Glomerular endothelial cell (primary cell): Measurements from ENCODE around the gene SLC6A18. TPM values are rescaled to one million over a fixed set of nuclear protein-coding genes. Genes with fewer than 3 reads are reported as not detected.
"Not testable (repeated sequence)": the region's sequence is repeated elsewhere in the genome, so short reads cannot be mapped to it uniquely, and the experiment has no call there.

ENCODE experiments used
- DNase-seq: peaks from one replicate; pipeline ENCODE4 v3.0.0-alpha.2; 2011; ENCODE audit warnings: low read depth, low spot score; ENCODE audit errors: extremely low read depth
- total RNA-seq: library from RNA; depleted of rRNA; stranded (reverse); fragments of >200 nt; gene quantifications from 2 replicates; pipeline ENCODE4 v1.2.3, GENCODE V29; 2015

Gene SLC6A18
- total RNA-seq, 1 donor from 2014 or later, result not detected

- no peak for DNase-seq
These were observed 2.9 kb downstream of the SLC6A18 start for GRCh38 chr5:1228120-1228519.

DNA sequence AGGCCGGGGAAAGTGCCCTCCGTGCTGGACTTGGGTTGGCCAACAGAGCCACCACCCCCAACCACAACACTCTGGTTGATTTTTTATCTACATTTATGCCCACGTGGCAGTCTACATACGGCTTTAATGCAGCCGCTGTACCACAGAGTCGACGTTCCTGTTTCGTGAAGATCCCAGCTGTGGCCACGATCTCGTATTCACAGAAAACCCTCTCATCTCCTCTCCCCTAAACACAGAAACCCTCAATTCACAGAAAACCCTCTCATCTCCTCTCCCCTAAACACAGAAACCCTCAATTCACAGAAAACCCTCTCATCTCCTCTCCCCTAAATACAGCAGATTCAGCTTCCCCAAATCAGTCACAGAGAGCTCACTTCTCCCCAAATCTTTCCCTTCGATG, 3.8 kb downstream of the SLC6A18 start:
- DNase-seq, result not testable (repeated sequence)

GRCh38 chr5:1229822-1230221, 4.6 kb downstream of the SLC6A18 start:
- no peak for DNase-seq

DNA sequence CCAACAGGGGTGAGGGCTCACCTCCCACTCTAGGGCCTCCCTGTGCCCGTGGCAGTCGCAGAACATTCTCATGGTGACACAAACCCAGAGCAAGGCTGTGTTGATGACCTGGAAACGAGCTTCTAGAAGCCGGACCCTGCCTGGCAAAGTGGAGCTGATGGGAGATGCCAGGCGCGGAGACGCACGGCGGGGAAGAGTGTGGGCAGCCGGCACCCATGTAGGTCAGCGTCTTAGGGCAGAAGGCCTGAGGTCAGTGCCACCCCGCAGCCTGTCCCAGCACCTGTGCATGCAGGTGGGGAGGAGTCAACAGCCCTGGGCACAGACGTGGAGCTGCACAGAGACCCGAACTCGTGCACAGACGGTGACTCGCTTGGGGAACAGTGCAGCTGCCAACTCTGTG, 5.4 kb downstream of the SLC6A18 start:
- no peak for DNase-seq

DNA sequence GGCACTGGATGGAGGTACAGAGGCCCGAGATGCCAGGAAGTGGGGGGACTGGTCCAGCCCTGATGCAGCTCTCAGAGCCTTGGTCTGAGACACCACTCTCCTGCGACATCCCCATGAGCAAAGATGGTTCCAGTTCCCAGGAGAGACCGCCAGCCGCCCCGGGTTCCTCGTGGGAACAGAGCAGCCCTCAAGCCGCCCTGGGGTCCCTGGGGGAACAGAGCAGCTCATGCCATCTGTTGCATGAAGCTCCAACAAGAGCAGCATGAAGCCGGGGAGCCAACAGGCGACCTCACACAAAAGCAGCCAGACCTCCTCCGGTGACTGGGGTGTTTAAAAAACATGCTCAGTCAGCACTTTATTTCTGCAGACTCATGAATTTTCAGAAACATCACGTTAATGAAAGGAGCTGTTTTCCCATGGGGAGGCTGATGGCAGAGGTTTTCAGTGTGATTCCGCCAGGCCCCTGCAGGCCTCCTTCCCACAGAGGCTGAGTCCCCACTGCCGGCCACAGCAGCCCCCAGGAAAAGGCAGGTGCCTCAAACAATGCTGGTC, 6.2 kb downstream of the SLC6A18 start:
- DNase-seq, result no peak

- DNase-seq, result no peak
These were observed 7.6 kb downstream of the SLC6A18 start for GRCh38 chr5:1232780-1233179.

DNA sequence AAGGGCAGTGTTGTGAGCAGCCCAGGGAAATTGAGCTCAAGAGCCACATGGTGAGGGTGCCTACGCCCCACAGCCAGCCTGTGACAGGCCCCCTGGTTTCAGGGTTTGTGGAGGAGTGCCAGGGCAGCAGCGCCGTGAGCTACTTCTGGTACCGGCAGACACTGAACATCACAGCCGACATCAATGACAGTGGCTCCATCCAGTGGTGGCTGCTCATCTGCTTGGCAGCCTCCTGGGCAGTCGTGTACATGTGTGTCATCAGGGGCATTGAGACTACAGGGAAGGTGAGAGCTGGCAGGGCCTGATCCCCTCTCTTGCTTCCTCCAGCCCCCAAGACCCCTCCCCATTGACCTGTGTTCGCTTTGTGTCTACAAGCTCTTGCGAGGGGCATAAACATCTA, 10.2 kb downstream of the SLC6A18 start:
- no peak for DNase-seq

GRCh38 chr5:1235838-1236237, 10.7 kb downstream of the SLC6A18 start:
- no peak for DNase-seq

DNA sequence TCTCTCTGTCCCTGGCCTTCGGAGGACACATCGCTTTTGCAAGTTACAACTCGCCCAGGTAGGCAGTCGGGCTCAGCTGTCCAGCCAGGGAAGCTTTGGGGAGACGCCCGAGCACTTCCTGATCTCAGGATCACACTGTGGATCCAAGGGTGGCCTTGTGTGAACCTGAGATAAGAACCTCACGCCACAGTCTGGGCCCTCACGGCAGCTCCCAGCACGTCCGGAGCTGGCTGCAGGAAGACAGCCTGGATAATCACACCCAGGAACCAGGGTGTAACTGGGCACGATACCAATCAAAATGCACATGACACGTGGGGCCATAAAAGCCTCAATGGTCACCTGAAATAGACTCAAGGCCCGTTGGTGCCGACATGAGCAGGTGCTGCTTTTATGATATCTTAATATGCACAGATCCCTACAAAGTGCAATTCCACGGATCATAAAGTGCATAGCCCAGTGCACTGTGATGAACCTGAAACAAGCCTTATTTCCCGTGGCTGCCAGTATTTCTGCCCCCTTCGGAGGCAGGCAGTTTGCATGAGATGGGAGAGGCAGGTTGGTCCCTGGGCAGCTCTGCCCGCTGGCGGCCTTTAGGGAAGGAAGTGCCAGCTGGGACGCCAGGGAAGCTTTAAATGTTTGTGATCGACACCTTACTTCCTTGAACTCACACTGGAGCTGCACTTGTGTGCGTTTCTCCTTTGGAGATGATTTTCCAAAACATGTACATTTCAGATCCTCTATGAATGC, 14.5 kb downstream of the SLC6A18 start:
- no peak for DNase-seq

DNA sequence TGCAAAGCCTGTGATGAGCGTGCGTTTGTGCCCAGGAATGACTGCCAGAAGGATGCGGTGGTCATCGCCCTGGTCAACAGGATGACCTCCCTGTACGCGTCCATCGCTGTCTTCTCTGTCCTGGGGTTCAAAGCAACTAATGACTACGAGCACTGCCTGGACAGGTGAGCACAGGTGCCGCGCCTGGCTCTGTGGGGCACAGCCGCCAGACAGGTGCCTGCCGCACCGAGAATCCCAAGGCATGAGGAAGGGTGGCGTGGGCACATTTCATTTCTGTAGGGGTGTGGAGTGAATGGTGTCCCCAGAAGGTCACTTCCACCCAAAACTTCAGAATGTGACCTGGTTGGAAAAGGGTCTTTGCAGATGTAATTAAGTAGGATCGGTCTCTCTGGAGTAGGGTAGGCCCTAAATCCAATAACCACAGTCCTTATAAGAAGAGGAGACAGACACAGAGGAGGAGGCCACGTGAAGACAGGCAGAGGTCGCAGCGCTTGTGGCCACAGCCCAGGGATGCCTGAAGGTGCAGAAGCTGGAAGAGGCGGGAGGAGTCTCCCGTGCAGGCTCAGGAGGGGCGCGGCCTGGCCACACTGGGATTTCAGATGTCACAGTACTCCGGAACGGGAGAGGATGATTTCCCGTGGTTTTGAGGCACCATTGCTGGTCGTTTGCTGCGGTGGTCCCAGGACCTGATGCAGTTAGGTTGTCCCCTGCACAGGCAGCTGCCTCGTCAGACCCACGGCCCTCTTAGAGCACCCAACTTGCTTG, 15.5 kb downstream of the SLC6A18 start:
- no peak for DNase-seq

- DNase-seq, result no peak
These were observed 16.4 kb downstream of the SLC6A18 start for GRCh38 chr5:1241509-1242080.

- DNase-seq, result no peak
These were observed 17.7 kb downstream of the SLC6A18 start for GRCh38 chr5:1242733-1243486.

DNA sequence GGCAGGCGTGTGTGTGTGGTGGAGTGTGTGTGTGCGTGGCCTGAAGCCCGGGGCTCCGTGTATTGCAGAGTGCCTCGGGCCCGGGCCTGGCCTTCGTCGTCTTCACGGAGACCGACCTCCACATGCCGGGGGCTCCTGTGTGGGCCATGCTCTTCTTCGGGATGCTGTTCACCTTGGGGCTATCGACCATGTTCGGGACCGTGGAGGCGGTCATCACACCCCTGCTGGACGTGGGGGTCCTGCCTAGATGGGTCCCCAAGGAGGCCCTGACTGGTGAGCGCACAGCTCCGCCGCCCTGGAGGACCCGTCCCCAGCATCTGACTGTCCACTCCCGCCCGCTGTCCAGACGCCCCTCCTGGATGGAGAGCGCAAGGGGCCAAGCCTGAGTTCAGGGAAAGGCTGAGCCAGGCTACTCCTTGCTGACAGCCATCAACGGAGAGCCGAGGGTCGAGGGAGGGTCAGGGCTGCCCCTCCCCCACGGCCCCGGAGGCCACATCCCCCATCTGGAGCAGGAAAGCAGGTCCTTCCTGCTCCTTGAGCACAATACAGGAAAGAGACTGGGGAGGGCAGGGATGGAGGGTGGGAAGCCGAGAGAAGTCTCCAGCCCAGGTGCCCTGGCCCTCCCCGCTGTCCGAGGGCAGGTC, 18.4 kb downstream of the SLC6A18 start:
- DNase-seq, result no peak

DNA sequence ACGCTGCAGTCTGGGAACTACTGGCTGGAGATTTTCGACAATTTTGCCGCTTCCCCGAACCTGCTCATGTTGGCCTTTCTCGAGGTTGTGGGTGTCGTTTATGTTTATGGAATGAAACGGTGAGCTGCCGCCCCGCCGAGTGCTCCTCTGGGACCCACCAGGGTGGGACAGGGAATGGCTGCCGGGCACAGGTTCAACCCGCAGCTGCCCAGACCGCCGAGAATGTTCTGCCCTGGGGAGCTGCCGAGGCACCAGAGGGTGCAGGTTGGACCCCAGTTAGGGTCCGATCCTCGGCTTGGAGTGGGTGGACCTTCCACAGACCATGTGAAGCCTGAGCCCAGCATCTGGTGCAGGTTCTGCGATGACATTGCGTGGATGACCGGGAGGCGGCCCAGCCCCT, 19.1 kb downstream of the SLC6A18 start:
- DNase-seq, result no peak

DNA sequence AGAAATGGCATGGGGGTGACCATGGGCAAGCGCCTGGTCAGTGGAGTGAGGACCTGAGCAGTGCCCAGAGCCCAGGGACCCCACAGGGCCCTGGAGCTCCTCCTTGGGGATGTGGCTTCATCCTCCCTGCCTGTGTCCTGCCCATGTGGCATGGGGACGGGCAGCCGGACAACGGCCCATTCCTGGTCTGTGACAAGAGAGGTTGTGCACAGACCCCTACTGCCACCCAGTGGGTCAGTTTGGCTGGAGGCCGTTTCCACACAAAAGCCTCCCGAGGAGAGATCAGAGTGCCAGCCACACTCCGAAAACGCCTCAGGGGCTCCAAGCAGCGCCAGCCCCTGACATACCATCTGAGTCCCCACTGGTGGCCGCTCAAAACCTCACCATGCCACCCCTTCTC, 19.8 kb downstream of the SLC6A18 start:
- no peak for DNase-seq

DNA sequence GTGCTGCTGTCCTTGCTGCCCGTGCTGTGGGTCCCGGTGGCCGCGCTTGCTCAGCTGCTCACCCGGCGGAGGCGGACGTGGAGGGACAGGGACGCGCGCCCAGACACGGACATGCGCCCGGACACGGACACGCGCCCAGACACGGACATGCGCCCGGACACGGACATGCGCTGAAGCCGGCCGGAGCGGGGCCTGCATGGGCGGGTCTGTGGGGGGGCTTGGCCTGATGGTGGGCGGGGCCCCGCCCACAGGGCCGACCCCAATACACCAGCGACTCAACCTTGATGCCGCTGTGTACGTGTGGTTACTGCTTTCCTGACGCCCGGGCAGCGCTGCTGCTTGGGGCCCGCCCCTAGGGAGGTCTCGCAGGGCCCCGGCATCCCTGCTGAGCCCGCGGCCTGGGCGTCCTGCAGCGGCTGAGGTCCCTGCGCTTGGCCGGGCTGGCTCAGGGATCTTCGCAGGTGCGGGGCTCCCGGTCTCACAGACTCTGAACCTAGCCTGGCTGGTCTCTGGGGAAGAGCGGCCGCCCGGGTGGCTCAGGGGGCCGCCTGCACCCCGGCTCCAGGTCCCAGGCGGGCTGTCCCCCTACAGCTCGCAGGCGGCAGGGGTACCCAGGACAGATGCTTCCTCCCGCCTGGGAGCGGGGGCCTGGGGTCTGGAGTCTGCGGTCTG, 20.9 kb downstream of the SLC6A18 start:
- DNase-seq, result no peak

- no peak for DNase-seq
These were observed 21.7 kb downstream of the SLC6A18 start for GRCh38 chr5:1246711-1247431.

GRCh38 chr5:1247811-1248210, 22.6 kb downstream of the SLC6A18 start:
- DNase-seq, result no peak
